ENCODE data around the gene NT5C2.

DNA sequence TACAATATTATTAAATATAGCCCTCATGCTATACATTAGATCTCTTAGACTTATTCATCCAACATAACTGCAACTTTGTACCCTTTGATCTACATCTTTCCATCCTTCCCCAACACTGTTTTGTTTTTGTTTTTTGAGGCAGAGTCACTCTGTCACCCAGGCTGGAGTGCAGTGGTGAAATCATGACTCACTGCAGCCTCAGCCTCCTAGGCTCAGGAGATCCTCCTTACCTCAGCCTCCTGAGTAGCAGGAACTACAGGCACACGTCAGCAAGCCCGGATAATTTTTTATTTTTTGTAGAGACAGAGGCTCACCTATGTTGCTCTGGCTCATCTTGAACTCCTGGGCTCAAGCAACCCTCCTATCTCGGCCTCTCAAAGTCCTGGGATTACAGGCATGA is 53.3 kb downstream of the NT5C2 start:
- TF ChIP-seq, protein P1, sequence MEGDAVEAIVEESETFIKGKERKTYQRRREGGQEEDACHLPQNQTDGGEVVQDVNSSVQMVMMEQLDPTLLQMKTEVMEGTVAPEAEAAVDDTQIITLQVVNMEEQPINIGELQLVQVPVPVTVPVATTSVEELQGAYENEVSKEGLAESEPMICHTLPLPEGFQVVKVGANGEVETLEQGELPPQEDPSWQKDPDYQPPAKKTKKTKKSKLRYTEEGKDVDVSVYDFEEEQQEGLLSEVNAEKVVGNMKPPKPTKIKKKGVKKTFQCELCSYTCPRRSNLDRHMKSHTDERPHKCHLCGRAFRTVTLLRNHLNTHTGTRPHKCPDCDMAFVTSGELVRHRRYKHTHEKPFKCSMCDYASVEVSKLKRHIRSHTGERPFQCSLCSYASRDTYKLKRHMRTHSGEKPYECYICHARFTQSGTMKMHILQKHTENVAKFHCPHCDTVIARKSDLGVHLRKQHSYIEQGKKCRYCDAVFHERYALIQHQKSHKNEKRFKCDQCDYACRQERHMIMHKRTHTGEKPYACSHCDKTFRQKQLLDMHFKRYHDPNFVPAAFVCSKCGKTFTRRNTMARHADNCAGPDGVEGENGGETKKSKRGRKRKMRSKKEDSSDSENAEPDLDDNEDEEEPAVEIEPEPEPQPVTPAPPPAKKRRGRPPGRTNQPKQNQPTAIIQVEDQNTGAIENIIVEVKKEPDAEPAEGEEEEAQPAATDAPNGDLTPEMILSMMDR (conservative IDR thresholded peaks at IDR 0.05; ENCODE audit: low read length) = no peak
- no peak for TF ChIP-seq EZH2phosphoT487 (IDR thresholded peaks at IDR 0.05; ENCODE audit: borderline replicate concordance)

Measured in Loucy (cell line).